HEK293 (cell line): Measurements from ENCODE around the gene HMGN4.

ENCODE experiments used
- BCL11B ChIP-seq: fragments of 450-650 bp; formaldehyde crosslinking; IDR thresholded peaks from 2 replicates; pipeline ENCODE4 v1.5.1; 2016; ENCODE audit warnings: low read depth, missing biosample characterization, missing genetic modification characterization
- FEZF1 ChIP-seq: fragments of 450-650 bp; formaldehyde crosslinking; IDR thresholded peaks from 2 replicates; pipeline ENCODE4 v1.5.1; 2016; ENCODE audit warnings: missing biosample characterization, missing genetic modification characterization
- GFI1B ChIP-seq: fragments of 450-650 bp; formaldehyde crosslinking; IDR thresholded peaks from 2 replicates; pipeline ENCODE4 v1.5.1; 2016; ENCODE audit warnings: missing biosample characterization, missing genetic modification characterization
- GLI2 ChIP-seq: fragments of 450-650 bp; formaldehyde crosslinking; IDR thresholded peaks from 2 replicates; pipeline ENCODE4; 2017; ENCODE audit warnings: missing biosample characterization, missing genetic modification characterization, low read depth, borderline replicate concordance
- PATZ1 ChIP-seq: fragments of 450-650 bp; formaldehyde crosslinking; IDR thresholded peaks from 2 replicates; pipeline ENCODE4 v1.5.1; 2016; ENCODE audit warnings: missing biosample characterization, missing genetic modification characterization
- PBX3 ChIP-seq: sonication (generic); formaldehyde crosslinking; IDR thresholded peaks from 2 replicates; pipeline ENCODE4 v1.8.1; 2022; ENCODE audit warnings: mild to moderate bottlenecking, moderate library complexity, missing genetic modification reagents
- REST ChIP-seq: fragments of 450-650 bp; formaldehyde crosslinking; IDR thresholded peaks from 2 replicates; pipeline ENCODE4 v1.5.1; 2016; ENCODE audit warnings: missing biosample characterization, missing genetic modification characterization
- SP7 ChIP-seq: fragments of 450-650 bp; formaldehyde crosslinking; IDR thresholded peaks from 2 replicates; pipeline ENCODE4 v1.5.1; 2016; ENCODE audit warnings: missing biosample characterization, missing genetic modification characterization
- ZBTB17 ChIP-seq: fragments of 450-650 bp; formaldehyde crosslinking; IDR thresholded peaks from 2 replicates; pipeline ENCODE4 v1.5.1; 2016; ENCODE audit warnings: missing biosample characterization, missing genetic modification characterization
- ZBTB20 ChIP-seq: fragments of 450-650 bp; formaldehyde crosslinking; IDR thresholded peaks from 2 replicates; pipeline ENCODE4 v1.5.1; 2016; ENCODE audit warnings: missing biosample characterization, missing genetic modification characterization
- ZNF221 ChIP-seq: fragments of 450-650 bp; formaldehyde crosslinking; IDR thresholded peaks from 2 replicates; pipeline ENCODE4 v1.5.1; 2017; ENCODE audit warnings: missing biosample characterization, missing genetic modification characterization, borderline replicate concordance
- ZNF23 ChIP-seq: fragments of 450-650 bp; formaldehyde crosslinking; IDR thresholded peaks from 2 replicates; pipeline ENCODE4 v1.5.1; 2016; ENCODE audit warnings: missing biosample characterization, missing genetic modification characterization, borderline replicate concordance
- ZNF280C ChIP-seq: fragments of 450-650 bp; formaldehyde crosslinking; IDR thresholded peaks from 2 replicates; pipeline ENCODE4 v1.5.1; 2016; ENCODE audit warnings: missing biosample characterization, missing genetic modification characterization
- ZNF292 ChIP-seq: fragments of 450-650 bp; formaldehyde crosslinking; IDR thresholded peaks from 2 replicates; pipeline ENCODE4 v1.5.1; 2016; ENCODE audit warnings: low read depth, missing biosample characterization, missing genetic modification characterization, borderline replicate concordance
- ZNF311 ChIP-seq: fragments of 450-650 bp; formaldehyde crosslinking; IDR thresholded peaks from 2 replicates; pipeline ENCODE4 v1.5.1; 2017; ENCODE audit warnings: missing biosample characterization, missing genetic modification characterization, borderline replicate concordance
- ZNF416 ChIP-seq: fragments of 450-650 bp; formaldehyde crosslinking; IDR thresholded peaks from 2 replicates; pipeline ENCODE4 v1.5.1; 2016; ENCODE audit warnings: missing biosample characterization, missing genetic modification characterization
- ZNF433 ChIP-seq: fragments of 450-650 bp; formaldehyde crosslinking; IDR thresholded peaks from 2 replicates; pipeline ENCODE4 v1.5.1; 2016; ENCODE audit warnings: missing biosample characterization, missing genetic modification characterization, low read depth
- ZNF473 ChIP-seq: fragments of 450-650 bp; formaldehyde crosslinking; IDR thresholded peaks from 2 replicates; pipeline ENCODE4 v1.5.1; 2017; ENCODE audit warnings: missing biosample characterization, missing genetic modification characterization
- ZNF548 ChIP-seq: fragments of 450-650 bp; formaldehyde crosslinking; IDR thresholded peaks from 2 replicates; pipeline ENCODE4 v1.5.1; 2016; ENCODE audit warnings: missing biosample characterization, missing genetic modification characterization
- ZNF560 ChIP-seq: fragments of 450-650 bp; formaldehyde crosslinking; IDR thresholded peaks from 2 replicates; pipeline ENCODE4 v1.5.1; 2017; ENCODE audit warnings: missing biosample characterization, missing genetic modification characterization, borderline replicate concordance
- ZNF561 ChIP-seq: fragments of 450-650 bp; IDR thresholded peaks from 2 replicates; pipeline ENCODE4 v1.5.1; 2018; ENCODE audit warnings: missing biosample characterization, missing genetic modification characterization, borderline replicate concordance
- ZNF585B ChIP-seq: fragments of 450-650 bp; formaldehyde crosslinking; IDR thresholded peaks from 2 replicates; pipeline ENCODE4 v1.5.1; 2016; ENCODE audit warnings: missing biosample characterization, missing genetic modification characterization
- ZNF610 ChIP-seq: fragments of 450-650 bp; formaldehyde crosslinking; IDR thresholded peaks from 2 replicates; pipeline ENCODE4 v1.5.1; 2016; ENCODE audit warnings: missing biosample characterization, missing genetic modification characterization, borderline replicate concordance
- ZNF624 ChIP-seq: fragments of 450-650 bp; formaldehyde crosslinking; IDR thresholded peaks from 2 replicates; pipeline ENCODE4 v1.5.1; 2017; ENCODE audit warnings: missing biosample characterization, missing genetic modification characterization
- ZNF776 ChIP-seq: fragments of 450-650 bp; formaldehyde crosslinking; IDR thresholded peaks from 2 replicates; pipeline ENCODE4 v1.5.0; 2017; ENCODE audit warnings: missing biosample characterization, missing genetic modification characterization, borderline replicate concordance
- ZNF785 ChIP-seq: fragments of 450-650 bp; formaldehyde crosslinking; IDR thresholded peaks from 2 replicates; pipeline ENCODE4 v1.5.1; 2016; ENCODE audit warnings: missing biosample characterization, missing genetic modification characterization
- ZSCAN4 ChIP-seq: fragments of 450-650 bp; formaldehyde crosslinking; IDR thresholded peaks from 2 replicates; pipeline ENCODE4 v1.5.1; 2017; ENCODE audit warnings: missing biosample characterization, missing genetic modification characterization
- ZXDB ChIP-seq: fragments of 450-650 bp; formaldehyde crosslinking; IDR thresholded peaks from 2 replicates; pipeline ENCODE4 v1.5.1; 2016; ENCODE audit warnings: missing biosample characterization, missing genetic modification characterization

HMGN4 gene

GRCh38 chr6:26556263-26557070, 18.3 kb downstream of the HMGN4 start (continued):
- no peak for TF ChIP-seq PBX3
- TF ChIP-seq ZNF221 (tag by site-specific recombination): no peak
- TF ChIP-seq ZXDB (tag by site-specific recombination): peak; percentile 77
- TF ChIP-seq ZBTB17 (tag by site-specific recombination): peak; percentile 96
- no peak for TF ChIP-seq ZNF280C (tag by site-specific recombination)
- TF ChIP-seq ZNF776 (tag by site-specific recombination): no peak
- TF ChIP-seq GLI2: no peak
- peak; percentile 88 for TF ChIP-seq SP7 (tag by site-specific recombination)
- no peak for TF ChIP-seq ZSCAN4
- no peak for TF ChIP-seq ZNF473 (tag by site-specific recombination)
- no peak for TF ChIP-seq ZNF433 (tag by site-specific recombination)
- TF ChIP-seq FEZF1: peak; percentile 41; the same call in 1 of the 2 replicates
- TF ChIP-seq ZNF311 (tag by site-specific recombination): no peak
- TF ChIP-seq ZNF624 (tag by site-specific recombination): no peak
- no peak for TF ChIP-seq ZNF610
- TF ChIP-seq ZBTB20: peak; percentile 75
- TF ChIP-seq ZNF416: no peak
- TF ChIP-seq ZNF23 (tag by site-specific recombination): no peak
- TF ChIP-seq BCL11B (tag by site-specific recombination): peak; percentile 73; the same call in 1 of the 2 replicates
- TF ChIP-seq PATZ1 (tag by site-specific recombination): 0 out of 2 replicates have a peak, but pooled peaks have one; percentile 23
- no peak for TF ChIP-seq ZNF292 (tag by site-specific recombination)
- TF ChIP-seq ZNF561 (tag by site-specific recombination): peak; percentile 91
- TF ChIP-seq ZNF585B (tag by site-specific recombination): no peak
- no peak for TF ChIP-seq ZNF785 (tag by site-specific recombination)
- no peak for TF ChIP-seq ZNF548 (tag by site-specific recombination)
- TF ChIP-seq ZNF560 (tag by site-specific recombination): no peak
- no peak for TF ChIP-seq GFI1B (tag by site-specific recombination)
- TF ChIP-seq REST (tag by site-specific recombination): peak; percentile 30; the same call in 1 of the 2 replicates
